Activated CD8-positive, alpha-beta memory T cell treated with anti-CD3 and anti-CD28 coated beads, Interleukin-2, amount 50 U/mL, for 24 hours (primary cell): ENCODE results near the gene JMJD1C.

Source experiments
- DNase-seq: peaks from one replicate; pipeline ENCODE4 v3.0.0-alpha.2; 2020; ENCODE audit errors: extremely low read depth

The JMJD1C gene

DNA sequence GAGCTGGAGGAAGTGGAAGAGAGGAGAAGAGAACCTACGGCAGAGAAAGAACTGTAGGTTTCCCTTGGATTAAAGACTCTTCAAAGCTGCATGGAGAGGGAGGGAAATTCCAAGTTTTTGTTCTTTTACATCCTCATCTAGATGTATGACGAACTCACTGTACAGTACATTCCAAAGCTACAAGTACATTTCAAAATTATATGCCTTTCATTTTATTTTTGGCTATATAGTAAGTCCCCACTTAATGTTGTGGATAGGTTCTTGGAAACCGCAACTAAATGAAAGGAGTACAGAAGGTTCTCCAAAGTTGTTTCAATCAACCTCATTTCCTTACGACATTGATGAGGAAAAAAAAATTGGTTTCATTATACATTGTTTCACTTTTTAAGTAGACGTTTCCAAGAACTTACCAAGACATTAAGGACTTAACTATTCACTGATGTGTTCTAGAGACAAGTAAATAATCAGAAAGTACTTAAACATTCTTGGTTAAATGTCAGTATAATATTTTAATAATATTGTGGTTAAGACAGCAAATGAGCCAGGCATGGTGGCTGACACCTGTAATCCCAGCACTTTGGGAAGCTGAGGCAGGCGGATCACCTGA lies 16.1 kb upstream of the JMJD1C start:
- no peak for DNase-seq

DNA sequence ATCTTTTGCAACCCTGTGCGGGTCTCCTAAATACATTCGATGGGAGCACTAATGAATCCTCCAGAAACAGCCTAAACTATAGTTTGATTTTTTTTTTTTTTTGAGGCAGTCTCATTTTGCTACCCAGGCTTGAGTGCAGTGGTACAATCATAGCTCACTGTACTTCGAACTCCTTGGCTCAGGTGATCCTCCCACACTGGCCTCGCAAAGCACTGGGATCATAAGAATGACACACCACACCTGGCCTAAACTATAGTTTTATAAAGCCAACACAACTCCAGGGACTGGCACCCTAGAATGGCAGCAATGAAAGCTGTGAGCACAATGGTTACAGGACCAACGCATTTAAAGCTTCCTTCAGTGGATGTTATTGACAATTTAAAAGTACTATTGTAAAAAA lies 14.5 kb upstream of the JMJD1C start:
- no peak for DNase-seq

DNA sequence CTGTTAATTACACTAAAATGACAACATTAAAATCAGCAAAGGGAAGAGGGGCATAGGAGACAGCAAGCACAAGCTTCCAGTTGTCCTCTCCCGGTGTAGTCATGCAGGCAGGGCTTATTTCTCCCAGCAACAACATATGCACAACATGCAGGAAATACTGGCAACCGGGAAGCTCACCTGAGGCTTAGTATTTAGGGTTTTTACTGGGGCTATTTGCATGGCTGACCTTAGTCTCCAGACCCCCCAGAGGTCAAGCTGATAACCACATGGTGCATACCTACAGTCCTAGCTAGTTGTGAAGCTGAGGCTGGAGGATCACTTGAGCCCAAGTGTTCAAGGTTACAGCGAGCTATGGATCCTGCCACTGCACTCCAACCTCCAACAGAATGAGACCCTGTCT lies 12.8 kb upstream of the JMJD1C start:
- DNase-seq: no peak

DNA sequence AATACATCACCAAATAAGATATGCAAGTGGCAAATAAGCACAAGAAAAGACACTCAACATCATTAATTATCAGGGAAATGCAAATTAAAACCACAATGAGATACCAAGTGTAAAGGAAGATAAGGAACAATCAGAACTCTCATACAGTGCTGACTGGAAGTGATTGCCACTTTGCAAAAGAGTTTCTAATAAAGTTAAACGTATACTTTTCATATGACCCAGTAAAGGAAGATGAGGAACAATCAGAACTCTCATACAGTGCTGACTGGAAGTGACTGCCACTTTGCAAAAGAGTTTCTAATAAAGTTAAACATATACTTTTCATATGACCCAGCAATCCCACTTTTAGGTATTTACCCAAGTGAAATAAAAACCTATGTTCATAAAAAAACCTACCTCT lies 12.2 kb upstream of the JMJD1C start:
- no peak for DNase-seq

DNA sequence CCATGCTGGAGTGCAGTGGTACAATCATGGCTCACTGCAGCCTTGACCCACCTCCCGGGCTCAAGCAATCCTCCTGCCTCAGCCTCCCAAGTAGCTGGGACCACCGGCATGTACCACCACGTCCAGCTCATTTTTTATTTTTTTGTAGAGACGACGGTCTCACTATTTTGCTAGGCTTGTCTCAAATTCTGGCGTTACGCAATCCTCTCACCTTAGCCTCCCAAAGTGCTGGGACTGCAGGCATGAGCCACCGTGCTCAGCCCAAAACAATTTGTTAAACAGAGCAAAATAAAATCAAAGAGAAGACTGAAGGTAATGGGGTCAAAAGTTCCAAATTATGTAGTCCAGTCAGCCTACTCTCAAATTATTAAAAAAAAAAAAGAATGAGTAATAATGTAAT lies 8.7 kb upstream of the JMJD1C start:
- DNase-seq: no peak

DNA sequence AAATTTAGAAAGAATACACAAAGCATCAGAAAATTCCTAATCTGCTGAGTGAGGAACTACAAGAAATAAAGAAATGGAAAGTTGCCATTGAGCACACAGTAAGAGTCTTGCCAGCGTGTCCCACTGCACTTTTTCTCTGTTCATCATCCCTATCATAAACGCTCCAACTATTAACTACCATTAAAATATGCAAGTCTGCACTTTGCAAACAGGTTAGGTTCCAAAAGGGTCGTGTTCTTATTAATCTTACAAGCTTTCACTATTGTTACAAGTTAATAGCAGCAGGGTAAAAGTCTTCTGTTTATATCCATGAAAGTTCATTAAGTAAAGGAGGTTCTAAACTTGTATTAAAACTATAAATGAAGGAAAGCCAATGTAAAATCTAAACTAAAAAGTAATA lies 5.2 kb upstream of the JMJD1C start:
- DNase-seq: no peak

DNA sequence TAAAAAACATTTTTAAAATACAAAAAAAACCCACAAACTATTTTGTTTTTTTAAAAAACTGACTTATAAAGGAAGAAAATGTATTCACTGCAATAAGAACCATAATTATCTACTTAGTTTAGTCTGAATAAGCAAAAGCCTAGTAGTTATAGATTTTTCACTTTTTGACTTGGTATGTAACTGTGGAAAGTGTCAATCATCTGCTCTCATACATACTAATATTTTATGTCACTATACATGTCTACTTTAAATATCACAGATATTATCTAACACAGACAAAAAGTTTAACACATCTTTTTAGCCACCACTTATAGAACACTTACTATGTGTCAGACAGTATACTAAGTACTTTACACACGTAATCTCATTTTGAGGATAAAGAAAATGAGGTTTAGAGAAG lies 3.2 kb upstream of the JMJD1C start:
- DNase-seq: no peak

DNA sequence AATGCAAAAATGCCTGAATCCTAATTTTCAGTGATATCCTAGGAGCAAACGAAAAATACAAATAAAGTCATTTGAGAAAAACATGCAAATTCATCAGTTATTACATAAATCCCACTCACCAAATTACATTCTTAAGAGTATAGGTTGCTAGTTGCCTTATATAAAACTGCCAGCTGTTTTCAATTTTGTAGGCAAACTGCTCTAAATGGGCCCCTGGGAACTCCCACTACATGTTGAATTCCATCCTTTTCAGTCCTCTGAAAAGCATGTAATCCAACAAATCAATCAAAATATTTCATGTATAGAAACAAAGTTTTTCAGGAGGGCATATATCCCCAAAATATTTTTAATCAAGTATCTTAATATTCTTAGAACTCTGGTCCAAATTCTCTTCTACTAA lies 2.1 kb upstream of the JMJD1C start:
- no peak for DNase-seq

DNA sequence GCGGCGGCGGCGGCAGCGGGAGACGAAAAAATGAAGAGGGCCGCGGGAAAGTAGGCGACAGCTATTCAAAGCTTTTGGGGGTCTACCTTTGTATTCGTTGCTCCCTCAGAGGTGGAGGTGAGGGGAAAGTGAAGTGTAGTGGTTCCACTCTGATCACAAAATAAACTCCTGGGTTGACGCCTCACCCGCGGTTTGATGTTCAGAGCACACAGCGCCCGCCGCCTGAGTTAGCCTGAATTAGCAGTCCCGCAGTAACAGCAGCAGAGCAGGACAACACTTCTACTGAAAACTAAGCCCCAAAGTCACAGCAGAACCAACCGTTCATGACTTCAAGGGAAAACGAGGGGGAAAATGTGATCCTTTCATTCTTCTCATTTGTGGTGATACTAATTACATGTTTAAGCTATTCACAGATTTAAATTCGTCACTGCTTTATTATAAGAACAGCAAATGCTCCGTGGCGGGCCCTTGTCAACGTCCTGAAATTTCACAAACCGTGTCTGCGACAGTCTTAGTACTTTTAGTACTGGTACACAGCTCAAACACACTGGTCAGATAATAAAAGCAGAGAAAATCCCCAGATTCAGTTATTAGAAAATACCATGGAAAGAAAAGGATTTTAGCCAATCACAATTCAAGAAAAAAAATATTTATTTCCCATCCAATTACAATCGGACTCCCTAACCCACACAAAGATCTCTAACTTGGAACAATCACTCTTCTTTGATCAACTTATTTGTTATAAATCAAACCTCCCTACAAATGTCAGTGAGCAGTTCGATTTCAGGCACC lies 563 bp upstream of the JMJD1C start:
- no peak for DNase-seq

DNA sequence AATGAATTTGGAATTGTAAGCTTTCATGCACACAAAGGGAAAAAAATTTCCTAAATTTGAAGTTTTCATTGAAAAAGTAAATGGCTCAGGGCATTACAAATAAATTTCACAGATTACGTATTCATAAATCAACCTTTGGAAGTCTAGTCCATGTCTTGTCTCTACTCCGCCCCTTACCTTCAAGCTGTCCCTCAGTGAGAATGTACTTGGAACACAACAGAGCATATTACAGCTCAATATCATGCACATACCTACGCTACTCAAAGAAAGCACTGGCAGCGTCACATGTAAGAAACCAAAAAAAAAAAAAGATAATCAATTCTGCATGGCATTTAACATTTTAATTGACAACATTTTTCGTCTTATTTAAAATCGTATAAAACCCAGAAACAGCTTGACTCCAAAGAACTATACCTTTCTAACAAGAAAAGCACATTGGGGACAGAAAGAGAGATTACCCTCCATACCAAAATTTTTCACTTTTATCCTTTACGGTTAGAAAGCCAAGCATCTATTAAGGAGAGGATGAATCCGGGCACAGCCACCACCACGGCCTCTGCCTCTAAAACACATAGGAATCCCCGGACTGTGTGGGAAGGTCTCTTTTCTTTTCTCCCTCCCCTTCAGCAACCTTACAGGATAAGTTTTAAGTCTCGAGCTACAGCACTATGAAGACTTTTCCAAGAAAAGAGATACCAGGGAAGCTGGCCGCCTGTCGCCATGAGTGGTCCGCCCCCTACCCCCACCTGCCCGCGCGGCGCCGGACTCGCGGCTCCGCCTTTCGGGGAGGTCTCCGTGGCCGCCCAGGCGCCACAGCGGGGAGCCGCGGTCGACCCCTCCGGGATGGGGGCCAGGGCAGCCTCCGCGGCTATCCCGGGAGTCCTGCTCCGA lies 1.1 kb downstream of the JMJD1C start:
- DNase-seq: no peak

DNA sequence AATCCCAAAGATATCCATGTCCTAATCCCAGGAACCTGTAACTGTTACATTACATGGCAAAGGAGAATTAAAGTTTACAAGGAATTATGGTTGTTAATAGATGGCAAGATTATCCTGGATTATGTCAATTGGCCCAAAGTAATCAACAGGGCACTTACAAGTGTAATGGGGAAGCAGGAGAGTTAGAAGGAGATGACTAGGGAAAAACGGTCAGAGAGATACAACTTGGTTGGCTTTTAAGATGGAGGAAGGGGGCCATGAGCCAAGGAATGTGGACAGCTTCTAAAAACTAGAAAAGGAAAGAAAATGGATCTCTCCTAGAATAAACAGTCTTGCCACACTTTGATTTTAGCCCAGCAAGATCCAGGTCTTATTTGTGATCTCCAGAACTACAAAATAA lies 3.3 kb downstream of the JMJD1C start:
- no peak for DNase-seq

DNA sequence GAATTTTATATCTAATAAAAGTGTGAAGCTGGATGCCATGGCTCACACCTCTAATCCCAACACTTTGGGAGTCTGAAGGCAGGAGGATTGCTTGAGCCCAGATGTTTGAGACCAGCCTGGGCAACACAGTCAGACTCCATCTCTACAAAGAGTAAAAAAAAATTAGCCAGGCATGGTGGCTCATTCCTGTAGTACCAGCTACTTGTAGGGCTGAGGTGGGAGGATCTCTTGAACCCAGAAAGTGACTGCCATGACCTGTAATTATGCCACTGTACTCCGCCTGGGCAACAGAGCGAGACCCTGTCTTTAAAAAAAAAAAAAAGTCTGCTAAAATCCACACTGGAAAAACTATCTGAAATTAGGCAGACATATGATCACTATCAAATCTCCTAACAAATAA lies 7.6 kb downstream of the JMJD1C start:
- DNase-seq: no peak

DNA sequence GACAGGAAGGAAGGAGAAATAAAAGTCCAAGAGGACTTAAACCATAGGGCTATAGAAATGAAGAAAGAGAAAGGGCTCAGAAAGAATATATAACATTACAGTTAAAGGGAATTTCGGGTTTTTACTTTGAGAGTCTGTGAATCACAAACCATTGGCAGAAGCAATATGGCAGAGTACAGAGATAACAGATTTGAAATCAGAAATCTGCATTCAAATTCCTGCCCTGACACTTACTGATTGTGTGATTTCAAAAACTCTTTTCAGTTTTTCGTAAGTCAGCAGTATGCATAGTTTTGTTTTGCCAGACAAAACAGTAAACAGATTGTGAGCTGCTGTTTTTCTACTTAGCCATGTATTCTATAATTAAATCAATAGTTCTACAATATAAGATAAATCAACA lies 8.2 kb downstream of the JMJD1C start:
- DNase-seq: no peak

DNA sequence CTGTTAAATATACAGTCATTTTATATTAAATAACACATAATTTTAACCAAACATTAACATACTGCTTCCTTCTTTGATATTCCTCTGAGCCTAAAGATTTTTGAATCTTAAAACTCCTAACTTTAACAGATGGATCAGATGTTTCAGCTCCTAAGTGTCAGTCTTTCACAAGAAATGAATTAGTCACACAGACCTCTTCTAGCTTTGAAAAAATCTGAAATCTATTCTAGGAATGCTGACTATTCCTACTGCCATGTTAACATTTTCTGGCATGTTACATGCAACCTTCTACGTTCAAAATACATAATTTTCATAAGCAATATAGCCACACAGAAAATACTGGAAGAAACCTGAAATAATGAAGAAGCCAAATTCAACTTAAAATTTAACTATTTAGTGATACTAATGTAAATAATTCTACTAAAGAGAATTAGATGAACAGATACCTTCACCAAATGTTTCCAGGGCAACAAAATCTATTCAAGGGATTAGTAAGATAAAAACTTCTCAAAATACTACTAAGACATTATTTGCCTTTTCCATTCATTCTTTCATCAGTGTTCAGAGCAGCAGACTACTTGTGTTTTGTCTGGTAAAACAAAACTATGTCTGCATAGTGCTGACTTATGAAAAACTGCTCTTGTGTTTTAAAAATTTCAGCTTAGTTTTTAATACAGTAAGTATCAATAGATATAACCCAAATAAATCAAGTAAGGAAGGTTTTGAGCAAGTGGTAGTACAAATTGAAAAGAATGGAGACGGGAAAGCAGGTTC lies 9.2 kb downstream of the JMJD1C start:
- DNase-seq: no peak

DNA sequence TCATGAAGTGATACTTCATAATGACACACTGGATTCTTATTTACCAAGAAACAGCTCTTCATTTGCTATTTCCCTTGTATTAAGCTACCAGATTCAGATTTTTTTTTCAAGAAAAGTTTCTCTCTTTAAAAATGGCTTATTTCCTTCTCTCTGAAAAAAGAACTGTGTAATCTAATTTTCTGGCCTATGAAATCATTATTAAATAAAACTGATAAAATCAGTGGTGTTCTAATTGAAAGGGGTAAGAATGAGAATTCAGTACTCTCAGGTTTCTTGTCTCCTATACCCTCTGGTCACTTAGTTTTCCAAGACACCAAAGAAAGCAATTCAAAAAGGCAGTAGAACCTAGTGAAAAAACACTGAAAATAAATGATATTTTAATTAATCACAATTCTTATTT lies 10.3 kb downstream of the JMJD1C start:
- no peak for DNase-seq

DNA sequence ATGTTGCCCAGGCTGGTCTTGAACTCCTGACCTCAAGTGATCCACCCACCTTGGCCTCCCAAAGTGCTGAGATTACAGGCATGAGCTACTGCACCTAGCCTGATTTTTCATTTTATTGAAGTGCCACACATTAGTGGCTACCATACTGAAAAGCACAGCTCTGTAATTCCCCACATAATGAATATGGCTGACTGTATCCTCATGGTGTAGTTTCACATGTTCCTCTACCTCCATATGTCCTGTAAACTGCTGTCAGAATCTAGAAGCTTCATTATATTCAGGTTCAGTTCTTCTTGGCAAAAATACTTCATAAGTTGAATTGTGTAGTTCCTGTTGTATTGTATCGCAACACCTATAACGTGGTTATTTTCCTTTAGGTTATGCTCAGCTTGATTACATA lies 11.1 kb downstream of the JMJD1C start:
- DNase-seq: no peak

DNA sequence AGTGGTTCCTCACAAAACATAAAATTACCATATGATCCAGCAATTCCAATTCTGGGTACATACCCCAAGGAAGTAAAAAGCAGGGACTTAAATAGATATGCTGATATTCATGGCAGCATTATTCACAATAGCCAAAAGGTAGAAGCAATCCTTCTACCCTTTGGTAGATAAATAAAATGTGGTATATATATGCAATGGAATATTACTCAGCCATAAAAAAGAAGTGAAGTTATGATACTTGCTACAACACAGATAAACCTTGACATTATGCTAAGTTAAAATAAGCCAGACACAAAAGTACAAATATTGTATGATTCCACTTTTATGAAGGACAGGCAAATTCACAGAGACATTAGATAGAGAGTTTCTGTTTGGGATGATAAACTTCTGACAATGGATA lies 13.3 kb downstream of the JMJD1C start:
- DNase-seq: no peak

DNA sequence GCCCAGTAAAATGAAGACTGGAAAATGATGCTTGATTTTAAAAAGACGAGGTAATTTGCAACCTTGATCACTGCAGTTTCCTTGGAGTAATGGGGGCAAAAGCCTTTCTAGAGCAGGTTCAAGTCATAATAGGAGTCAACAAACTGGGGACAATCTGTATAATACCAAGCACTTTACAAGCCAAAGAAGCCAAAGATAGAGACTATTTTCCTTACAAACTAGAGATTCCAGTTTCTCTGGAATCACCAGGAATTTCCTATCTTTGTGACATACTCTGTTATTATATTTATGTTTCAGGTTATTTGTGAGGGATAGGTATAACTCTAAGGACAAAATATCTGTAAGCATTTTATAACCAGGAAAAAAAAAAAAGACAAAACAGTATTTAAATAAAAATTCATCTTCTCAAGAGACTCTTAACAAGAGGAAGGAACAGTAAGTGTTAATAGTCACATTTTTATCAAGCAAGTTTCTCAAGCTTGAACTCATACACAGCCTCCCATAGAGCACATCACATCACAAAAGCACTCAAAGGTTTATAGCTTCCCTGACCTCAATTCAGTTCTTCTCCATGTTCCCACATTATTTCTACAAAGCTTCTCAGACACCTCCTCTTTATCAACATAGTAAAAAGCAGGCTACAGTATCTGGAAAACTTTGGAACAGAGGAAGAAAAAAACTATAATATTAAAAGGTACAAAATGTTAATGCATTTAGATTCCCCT lies 18.9 kb downstream of the JMJD1C start:
- no peak for DNase-seq

DNA sequence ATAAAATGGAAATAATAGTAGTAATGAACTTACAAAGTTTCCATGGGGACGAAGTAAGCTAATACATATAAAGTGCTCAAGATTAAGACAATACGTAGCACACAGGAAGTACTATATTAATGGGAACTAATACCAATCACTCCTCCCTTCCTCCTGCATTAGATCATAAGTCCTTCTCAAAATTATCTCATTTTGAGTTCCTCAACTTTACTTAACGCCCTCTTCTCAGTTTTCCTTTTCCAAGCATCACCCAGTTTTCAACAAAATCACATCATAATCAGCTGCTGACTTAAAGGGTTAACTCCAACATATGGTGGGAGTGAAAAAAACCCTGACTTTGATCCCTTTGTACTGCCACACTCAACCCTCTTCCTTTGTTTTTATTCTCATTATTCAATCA lies 24.4 kb downstream of the JMJD1C start:
- no peak for DNase-seq

DNA sequence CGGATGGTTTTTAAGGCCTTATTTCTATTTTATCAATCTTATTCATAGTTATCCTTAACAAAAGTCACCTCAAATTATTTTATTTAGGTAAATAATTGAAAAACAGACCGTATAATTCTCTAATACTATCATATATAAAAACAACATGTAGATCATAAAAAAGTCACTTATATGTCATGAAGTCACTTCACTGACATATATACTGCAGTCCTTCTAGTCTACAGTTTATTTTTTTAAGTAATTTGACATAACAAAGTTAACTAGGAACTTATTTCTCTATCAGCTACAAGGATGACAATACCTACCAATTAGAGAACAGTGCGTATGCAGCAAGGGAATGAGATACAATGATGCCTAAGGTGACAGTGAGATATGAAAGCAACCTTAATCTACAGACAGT lies 26.2 kb downstream of the JMJD1C start:
- DNase-seq: no peak
